HPDE6-E6E7 (cell line): Measurements from ENCODE around the gene SGSM2.
"Not testable (repeated sequence)": the region's sequence is repeated elsewhere in the genome, so short reads cannot be mapped to it uniquely, and the experiment has no call there.

ENCODE experiments used
- DNase-seq: peaks from one replicate; pipeline ENCODE4 v3.0.0; 2011; ENCODE audit warnings: missing footprints; ENCODE audit errors: extremely low spot score

The SGSM2 gene, protein sequence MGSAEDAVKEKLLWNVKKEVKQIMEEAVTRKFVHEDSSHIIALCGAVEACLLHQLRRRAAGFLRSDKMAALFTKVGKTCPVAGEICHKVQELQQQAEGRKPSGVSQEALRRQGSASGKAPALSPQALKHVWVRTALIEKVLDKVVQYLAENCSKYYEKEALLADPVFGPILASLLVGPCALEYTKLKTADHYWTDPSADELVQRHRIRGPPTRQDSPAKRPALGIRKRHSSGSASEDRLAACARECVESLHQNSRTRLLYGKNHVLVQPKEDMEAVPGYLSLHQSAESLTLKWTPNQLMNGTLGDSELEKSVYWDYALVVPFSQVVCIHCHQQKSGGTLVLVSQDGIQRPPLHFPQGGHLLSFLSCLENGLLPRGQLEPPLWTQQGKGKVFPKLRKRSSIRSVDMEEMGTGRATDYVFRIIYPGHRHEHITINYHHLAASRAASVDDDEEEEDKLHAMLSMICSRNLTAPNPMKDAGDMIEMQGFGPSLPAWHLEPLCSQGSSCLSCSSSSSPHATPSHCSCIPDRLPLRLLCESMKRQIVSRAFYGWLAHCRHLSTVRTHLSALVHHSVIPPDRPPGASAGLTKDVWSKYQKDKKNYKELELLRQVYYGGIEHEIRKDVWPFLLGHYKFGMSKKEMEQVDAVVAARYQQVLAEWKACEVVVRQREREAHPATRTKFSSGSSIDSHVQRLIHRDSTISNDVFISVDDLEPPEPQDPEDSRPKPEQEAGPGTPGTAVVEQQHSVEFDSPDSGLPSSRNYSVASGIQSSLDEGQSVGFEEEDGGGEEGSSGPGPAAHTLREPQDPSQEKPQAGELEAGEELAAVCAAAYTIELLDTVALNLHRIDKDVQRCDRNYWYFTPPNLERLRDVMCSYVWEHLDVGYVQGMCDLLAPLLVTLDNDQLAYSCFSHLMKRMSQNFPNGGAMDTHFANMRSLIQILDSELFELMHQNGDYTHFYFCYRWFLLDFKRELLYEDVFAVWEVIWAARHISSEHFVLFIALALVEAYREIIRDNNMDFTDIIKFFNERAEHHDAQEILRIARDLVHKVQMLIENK

DNA sequence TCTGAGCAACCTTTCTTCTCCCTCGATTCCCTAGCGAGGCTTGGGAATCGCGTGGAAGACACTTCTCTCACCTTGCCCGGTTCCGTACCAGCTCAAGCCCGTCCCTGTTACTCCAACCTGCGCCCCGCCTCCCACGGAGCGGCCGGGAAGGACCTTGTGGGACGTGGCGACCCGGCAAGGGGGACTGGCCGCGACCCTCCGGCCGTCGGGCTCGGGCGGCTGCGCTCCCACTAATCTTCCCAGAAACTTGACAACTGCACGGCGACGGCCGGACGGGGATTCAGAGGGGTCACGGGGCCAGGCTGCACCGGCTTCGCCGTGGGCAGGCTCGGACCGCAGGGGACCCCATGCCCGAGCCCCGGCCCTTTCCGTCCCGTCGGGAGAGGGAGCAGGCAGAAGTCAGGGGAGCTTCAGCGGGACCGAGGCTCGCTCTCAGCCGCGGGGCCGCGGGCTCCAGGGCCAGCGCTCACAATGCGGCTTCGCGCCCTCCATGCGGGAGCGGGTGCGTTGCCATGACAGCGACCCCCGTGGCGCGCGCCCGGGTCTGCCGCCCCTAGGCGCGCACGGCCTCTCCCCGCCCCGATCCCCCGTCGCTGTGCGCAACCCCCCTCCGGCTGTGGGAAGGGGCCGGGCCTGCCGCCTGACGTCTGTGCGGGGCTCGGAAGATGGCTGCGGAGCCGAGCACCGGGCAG, at the start of gene SGSM2:
Gene SGSM2, plus strand, starts transcription at position 650 of the 692 bp plus-strand sequence. CDS start 188 bp downstream, outside the sequence.
- DNase-seq = no peak

DNA sequence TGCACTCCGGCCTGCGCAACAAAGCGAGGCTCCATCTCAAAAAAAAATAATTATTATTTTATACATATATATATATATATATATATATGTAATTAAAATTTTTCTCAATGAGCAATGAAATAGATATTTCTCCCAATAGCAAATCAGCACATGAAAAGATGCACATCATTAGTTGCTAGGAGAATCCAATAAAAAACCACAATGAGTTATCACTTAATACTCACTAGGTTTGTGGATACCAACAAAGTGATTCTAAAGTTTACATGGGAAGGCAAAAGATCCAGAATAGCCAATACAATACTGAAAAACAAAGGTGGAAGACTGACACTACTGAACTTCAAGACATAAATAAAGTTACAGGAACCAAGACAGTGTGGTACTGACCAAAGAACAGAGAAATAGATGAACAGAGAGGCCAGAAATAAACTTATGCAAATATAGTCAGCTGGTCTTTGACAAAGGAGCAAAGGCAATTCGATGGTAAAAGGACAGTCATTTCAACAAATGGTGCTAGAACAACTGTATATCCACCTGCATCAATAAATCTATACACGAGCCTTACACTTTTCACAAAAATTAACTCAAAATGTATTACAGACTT, 47.3 kb upstream of the SGSM2 start:
- DNase-seq = no peak

DNA sequence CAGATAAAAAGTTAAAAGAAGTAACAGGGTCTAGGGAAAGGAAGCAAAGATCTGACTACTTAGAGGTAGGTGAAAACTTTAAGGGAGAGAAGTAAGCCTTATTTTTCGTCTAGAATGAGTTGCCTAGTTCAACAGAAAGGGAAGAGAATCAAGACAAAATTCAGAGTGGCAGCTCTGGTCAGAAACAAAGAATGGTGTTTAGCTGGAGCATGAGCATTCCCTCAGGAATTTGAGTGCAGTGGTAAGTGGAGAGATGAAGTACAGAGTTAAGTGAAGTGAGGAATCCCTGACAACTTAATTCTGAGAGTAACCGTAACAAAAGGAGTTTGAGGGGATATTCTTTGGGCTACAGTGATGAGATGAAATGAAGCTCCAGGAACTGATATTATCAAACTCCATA, 45.2 kb upstream of the SGSM2 start:
- no peak for DNase-seq

DNA sequence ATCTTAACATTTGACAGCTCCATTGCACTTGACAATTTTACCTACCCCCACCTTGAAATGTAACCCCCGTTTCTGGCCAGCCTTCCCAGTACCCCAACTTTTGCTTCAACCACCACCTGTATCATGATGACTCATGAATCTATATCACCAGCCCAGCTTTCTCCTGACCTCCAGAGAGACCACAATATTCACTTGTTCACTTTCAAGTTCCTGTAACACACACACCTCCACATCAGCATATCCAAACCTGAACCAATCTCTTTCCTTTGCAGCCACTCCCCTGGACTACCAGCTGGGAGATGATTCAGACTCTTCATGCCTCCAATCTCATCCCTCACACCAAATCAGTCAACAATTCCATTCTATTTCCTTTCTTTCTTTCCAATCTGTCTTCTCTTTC, 41.7 kb upstream of the SGSM2 start:
- no peak for DNase-seq

- no peak for DNase-seq
Measured at GRCh38 chr17:2297023-2297422, 40.3 kb upstream of the SGSM2 start.

DNA sequence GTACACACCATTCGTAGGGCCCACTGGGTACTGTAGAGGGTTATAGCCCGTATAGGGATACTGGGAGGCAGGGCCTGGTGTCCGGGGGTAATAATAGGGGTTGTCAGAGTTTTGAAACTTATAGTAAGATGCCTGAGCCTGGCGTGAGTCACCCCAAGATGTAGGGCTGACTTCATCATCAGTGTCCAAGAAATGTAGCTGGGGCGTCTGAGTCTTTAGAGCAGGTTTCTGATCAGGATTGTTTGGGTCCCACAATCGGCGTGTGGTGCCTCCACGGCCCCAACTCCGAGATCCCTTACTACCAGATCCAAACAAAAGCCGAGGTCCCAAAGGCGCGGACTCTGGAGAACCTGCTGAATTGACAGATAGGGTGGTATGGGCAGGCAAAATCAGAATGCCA, 38.2 kb upstream of the SGSM2 start:
- DNase-seq = no peak

DNA sequence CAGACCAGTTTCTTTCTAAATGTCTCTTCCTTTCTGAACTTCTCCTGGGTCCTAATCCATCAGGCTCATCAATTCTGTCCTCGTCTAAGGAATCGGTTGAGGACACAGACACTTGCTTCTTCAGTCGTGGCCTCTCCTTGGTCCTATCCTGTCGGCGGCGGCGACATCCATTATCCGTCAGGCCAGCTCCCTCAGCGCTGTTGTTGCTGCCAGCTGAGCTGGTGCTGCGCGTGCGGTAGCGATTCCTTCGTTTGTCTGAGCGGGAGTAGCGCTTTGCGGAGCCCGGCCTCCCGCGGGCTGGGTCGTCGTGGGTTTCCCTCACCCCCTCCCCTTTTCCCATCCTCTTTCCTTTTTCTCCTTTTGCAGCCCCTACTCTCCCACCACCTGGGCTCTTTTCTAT, 37.5 kb upstream of the SGSM2 start:
- DNase-seq = no peak

DNA sequence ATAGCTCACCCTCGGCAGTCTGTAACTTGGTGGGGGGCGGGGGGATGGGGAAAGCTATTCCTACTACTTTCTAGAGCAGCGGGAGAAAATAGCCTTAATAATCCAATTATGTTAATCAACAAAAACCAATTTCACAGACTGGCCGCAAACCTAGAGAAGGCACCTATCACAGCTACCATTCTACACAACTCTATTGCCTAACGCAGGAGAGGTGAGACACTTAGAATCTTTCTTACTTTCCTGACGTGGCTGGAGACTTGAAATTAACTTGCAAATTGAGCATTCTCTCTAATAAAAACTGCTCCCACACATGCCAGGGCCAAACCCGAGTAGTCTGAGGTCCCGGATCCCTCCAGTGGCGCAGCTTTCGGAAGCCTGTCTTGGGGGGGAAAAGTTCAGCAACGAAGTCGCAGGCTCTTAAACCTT, 34.5 kb upstream of the SGSM2 start:
- peak; percentile 6 for DNase-seq

DNA sequence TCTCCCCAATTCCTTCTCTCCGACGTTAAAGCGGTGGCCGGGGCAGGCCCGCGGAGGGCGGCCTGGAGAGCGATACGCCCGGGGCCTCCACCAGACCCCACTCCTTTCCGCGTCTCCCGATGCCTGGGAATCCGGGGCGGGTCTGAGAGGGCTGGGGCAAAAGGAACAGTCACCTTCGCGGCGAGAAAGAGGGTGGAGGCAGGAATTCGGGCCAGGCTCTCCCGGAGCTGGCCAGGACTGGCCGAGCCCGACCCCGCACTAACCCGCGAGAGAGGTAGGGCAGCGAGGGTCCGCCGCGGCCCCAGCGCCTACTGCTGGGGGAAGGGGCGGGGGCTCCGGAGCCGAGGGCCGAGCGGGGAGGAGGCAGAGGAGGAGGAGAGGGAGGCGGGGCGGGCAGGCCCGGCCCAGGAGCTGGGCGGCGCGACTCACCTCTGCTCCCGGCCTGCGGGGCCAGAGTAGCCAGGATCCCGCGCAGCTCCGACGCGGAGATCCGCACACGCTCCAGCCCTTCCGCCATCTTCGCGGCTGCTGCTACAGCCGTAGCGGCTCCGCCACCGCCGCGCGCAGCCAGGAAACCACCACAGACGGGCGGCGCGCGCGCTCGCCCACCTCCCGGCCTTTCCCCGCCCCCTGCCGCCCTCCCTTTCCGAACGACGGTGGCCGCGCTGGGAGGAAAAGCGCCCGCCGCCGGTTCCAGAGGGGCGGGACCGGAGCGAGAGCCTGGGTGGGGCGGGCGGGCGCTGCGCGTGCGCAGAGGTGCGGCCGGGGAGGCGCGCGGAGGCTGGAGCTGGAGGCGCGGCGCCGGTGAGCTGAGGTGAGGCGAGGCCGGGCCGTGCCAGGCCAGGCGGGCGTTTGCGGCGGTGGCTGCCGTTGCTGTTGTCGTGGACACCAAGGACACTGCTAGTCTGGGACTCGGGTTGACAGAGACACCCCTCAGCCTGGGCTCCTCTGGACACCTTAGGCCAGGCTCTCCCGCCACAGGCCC, 33.8 kb upstream of the SGSM2 start, which contains the start of the genes SMG6 and SRR:
Gene SMG6, minus strand, starts transcription at position 582 of the 985 bp plus-strand sequence. Its CDS starts 65 bp downstream, at position 517.
Gene SRR, plus strand, starts transcription at position 747 of the 985 bp plus-strand sequence. CDS start 11,611 bp downstream, outside the sequence.
- DNase-seq = peak; percentile 92

GRCh38 chr17:2304931-2305330, 32.4 kb upstream of the SGSM2 start:
- no peak for DNase-seq

DNA sequence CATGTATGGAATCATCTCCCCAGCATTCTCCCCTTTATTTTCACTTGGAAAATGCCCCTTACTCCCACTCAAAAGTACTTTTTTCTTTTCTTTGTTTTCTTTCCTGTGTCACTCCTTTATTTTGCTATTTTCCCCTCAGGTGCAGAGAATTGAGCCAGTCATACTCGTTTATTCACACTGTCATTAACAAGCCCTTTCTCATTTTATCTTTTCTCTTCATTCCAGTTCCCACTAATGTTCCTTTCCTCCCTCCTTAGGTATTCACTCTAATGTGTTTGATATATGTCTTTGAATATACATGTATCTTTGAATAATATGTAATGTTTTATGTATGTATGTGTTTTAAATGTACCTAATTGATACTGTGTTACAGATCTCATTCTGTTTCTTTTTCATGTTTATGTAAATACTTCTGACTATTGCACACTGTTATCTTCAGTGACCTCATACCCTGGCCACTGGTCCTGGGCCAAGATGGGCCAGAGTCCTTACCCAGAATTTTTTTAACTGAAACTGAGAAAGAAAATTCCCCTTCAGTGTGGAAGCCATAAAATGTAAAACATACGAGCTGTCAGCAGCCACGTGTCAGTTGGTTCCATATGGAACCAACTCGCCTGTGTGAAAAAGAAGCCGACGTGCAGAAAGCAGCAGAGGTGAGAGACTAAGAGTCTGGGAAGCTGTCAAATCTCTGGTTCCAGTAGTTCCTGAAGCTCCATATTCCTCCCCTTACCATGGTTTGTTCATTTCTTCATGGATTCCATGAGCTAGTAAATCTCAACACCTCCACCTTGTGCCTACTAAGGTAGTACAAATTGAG, 27.8 kb upstream of the SGSM2 start:
- no peak for DNase-seq

DNA sequence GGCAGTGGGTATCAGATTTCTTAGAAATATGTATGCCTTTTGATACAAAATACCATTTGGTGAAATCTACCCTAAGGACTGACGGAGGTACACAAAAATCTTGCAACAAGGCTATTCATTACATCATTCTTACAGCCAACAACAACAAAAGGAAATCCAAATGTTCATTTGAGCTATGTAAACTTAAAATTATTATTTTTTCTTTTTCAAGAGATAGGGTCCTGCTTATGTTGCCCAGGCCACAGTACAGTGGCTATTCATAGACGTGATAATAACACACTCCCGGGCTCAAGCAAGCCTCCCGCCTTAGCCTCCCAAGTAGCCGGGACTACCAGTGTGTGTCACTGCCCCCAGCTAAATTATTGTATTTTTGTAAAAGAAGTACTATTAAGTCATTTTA, 24.6 kb upstream of the SGSM2 start:
- DNase-seq = no peak

- DNase-seq = not testable (repeated sequence)
Measured at GRCh38 chr17:2316916-2317205, 20.4 kb upstream of the SGSM2 start.

GRCh38 chr17:2317796-2318195, 19.5 kb upstream of the SGSM2 start:
- DNase-seq = no peak

GRCh38 chr17:2319051-2319450, 18.2 kb upstream of the SGSM2 start:
- DNase-seq = no peak

DNA sequence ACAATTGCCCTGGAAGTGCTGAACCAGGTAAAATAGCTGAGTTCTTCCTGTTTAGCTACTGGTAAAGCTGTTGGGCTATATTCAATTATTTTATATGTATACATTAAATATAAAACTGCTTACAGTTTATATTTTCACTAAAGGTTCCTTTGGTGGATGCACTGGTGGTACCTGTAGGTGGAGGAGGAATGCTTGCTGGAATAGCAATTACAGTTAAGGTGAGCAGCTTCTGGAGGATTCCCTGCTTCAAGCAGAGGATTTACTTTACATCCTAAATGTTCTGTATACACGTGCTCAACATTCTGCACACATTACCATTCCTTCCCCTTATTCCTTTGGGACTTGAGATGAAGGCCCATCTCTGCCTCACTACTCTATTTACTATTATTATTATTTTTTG, 15.9 kb upstream of the SGSM2 start:
- no peak for DNase-seq

- DNase-seq = no peak
Measured at GRCh38 chr17:2323629-2324314, 13.5 kb upstream of the SGSM2 start.

- DNase-seq = no peak
Measured at GRCh38 chr17:2331303-2331702, 6.0 kb upstream of the SGSM2 start.
